Mesodermal cell (in vitro differentiated cells): ENCODE data around the gene BFSP1.

Experiments used
- H3K27ac ChIP-seq: 2 replicates; pipeline ENCODE4 v1.7.0; 2013; ENCODE audit warnings: mild to moderate bottlenecking, low read depth, low read length, moderate library complexity; ENCODE audit not compliant: severe bottlenecking
- H3K36me3 ChIP-seq: 2 replicates; pipeline ENCODE4 v1.7.1; 2013; ENCODE audit warnings: mild to moderate bottlenecking, low read length, moderate library complexity; ENCODE audit not compliant: control insufficient read depth, insufficient read depth
- H3K4me1 ChIP-seq: one replicate; pipeline ENCODE4 v1.7.1; 2013; ENCODE audit warnings: mild to moderate bottlenecking, low read length; ENCODE audit not compliant: insufficient read depth, control insufficient read depth, poor library complexity, severe bottlenecking
- H3K4me3 ChIP-seq: 2 replicates; pipeline ENCODE4 v1.7.0; 2013; ENCODE audit warnings: low read length, control low read depth, mild to moderate bottlenecking; ENCODE audit not compliant: insufficient read depth, poor library complexity, severe bottlenecking; ENCODE audit errors: extremely low read depth
- H3K9me3 ChIP-seq: 2 replicates; pipeline ENCODE4 v1.7.1; 2013; ENCODE audit warnings: mild to moderate bottlenecking, low read length, moderate library complexity; ENCODE audit not compliant: control insufficient read depth
- WGBS, 2 experiments: methylation state at CpG; one replicate each; pipeline ENCODE4 v1.1.5; 2013; ENCODE audit warnings: missing lambda C conversion rate in 2 of 2; ENCODE audit not compliant: insufficient coverage in 2 of 2; 5-methylcytosine and 5-hydroxymethylcytosine counted together

BFSP1 gene

GRCh38 chr20:17537959-17538358 lies 6.8 kb upstream of the BFSP1 start:
- Histone ChIP-seq H3K36me3 (no peaks in the 10 kb centered on the region), H3K4me3 (no peak overlapping the region), H3K4me1 (peaks cover 13% of the 10 kb centered on the region), H3K9me3 (no peaks in the 10 kb centered on the region), H3K27ac (no peak overlapping the region)
- 90 to 100% methylated on average over 2 of the region's 3 CpGs for WGBS, 2 experiments

GRCh38 chr20:17536944-17537444 lies 5.8 kb upstream of the BFSP1 start:
- H3K27ac ChIP-seq, result no peak overlapping the region
- H3K36me3 ChIP-seq, result no peaks in the 10 kb centered on the region
- no peak overlapping the region for H3K4me3 ChIP-seq
- peaks cover 10% of the 10 kb centered on the region for H3K4me1 ChIP-seq
- H3K9me3 ChIP-seq, result no peaks in the 10 kb centered on the region
- 6 to 7% methylated on average over 2 to 4 of the region's 6 CpGs for WGBS, 2 experiments

- peaks cover 9% of the 10 kb centered on the region for H3K4me1 ChIP-seq
- WGBS, 2 experiments, result 87 to 92% methylated on average over 2 to 3 of the region's 3 CpGs
- no peak overlapping the region for H3K27ac ChIP-seq
- no peaks in the 10 kb centered on the region for H3K9me3 ChIP-seq
- no peaks in the 10 kb centered on the region for H3K36me3 ChIP-seq
- no peak overlapping the region for H3K4me3 ChIP-seq
Measured at GRCh38 chr20:17534077-17534476, 2.9 kb upstream of the BFSP1 start.

GRCh38 chr20:17533396-17533795 lies 2.2 kb upstream of the BFSP1 start:
- Histone ChIP-seq H3K9me3 (no peaks in the 10 kb centered on the region), H3K4me1 (peaks cover 9% of the 10 kb centered on the region), H3K27ac (no peak overlapping the region), H3K4me3 (no peak overlapping the region), H3K36me3 (no peaks in the 10 kb centered on the region)
- WGBS, 2 experiments, result no CpG with 5 or more reads among the region's 1 CpG

GRCh38 chr20:17531665-17532025 lies 466 bp upstream of the BFSP1 start:
- Histone ChIP-seq H3K4me1 (peaks cover 7% of the 10 kb centered on the region), H3K36me3 (no peaks in the 10 kb centered on the region), H3K9me3 (no peaks in the 10 kb centered on the region), H3K27ac (peak overlapping the region; percentile 59), H3K4me3 (peak overlapping the region; percentile 52)
- 14 to 58% methylated on average over 1 to 3 of the region's 5 CpGs for WGBS, 2 experiments

- Histone ChIP-seq H3K9me3 (no peaks in the 10 kb centered on the region), H3K27ac (no peak overlapping the region), H3K36me3 (no peaks in the 10 kb centered on the region), H3K4me3 (no peak overlapping the region), H3K4me1 (peaks cover 5% of the 10 kb centered on the region)
- 88 to 97% methylated on average over 5 to 6 of the region's 7 CpGs for WGBS, 2 experiments
Measured at GRCh38 chr20:17530153-17530552, 1.0 kb downstream of the BFSP1 start.

- no peak overlapping the region for H3K4me3 ChIP-seq
- H3K27ac ChIP-seq, result no peak overlapping the region
- peaks cover 5% of the 10 kb centered on the region for H3K4me1 ChIP-seq
- no peaks in the 10 kb centered on the region for H3K36me3 ChIP-seq
- no peaks in the 10 kb centered on the region for H3K9me3 ChIP-seq
Measured at GRCh38 chr20:17529586-17529985, 1.6 kb downstream of the BFSP1 start.

- Histone ChIP-seq H3K4me3 (no peak overlapping the region), H3K4me1 (peaks cover 5% of the 10 kb centered on the region), H3K9me3 (no peaks in the 10 kb centered on the region), H3K36me3 (no peaks in the 10 kb centered on the region), H3K27ac (no peak overlapping the region)
Measured at GRCh38 chr20:17525650-17526049, 5.5 kb downstream of the BFSP1 start.

GRCh38 chr20:17525132-17525531 lies 6.0 kb downstream of the BFSP1 start:
- 80 to 100% methylated on average over 1 to 2 of the region's 5 CpGs for WGBS, 2 experiments
- no peak overlapping the region for H3K4me3 ChIP-seq
- H3K4me1 ChIP-seq, result peaks cover 9% of the 10 kb centered on the region
- no peaks in the 10 kb centered on the region for H3K36me3 ChIP-seq
- no peaks in the 10 kb centered on the region for H3K9me3 ChIP-seq
- H3K27ac ChIP-seq, result no peak overlapping the region

- H3K9me3 ChIP-seq, result no peaks in the 10 kb centered on the region
- no peak overlapping the region for H3K4me3 ChIP-seq
- 90 to 100% methylated on average over 1 to 5 of the region's 8 CpGs for WGBS, 2 experiments
- no peaks in the 10 kb centered on the region for H3K36me3 ChIP-seq
- no peak overlapping the region for H3K27ac ChIP-seq
- peaks cover 11% of the 10 kb centered on the region for H3K4me1 ChIP-seq
Measured at GRCh38 chr20:17524560-17524959, 6.6 kb downstream of the BFSP1 start.

GRCh38 chr20:17523326-17523725 lies 7.9 kb downstream of the BFSP1 start:
- no peaks in the 10 kb centered on the region for H3K36me3 ChIP-seq
- H3K4me1 ChIP-seq, result peaks cover 11% of the 10 kb centered on the region
- no peak overlapping the region for H3K4me3 ChIP-seq
- no peak overlapping the region for H3K27ac ChIP-seq
- WGBS, 2 experiments, result 85 to 99% methylated on average over 4 to 5 of the region's 5 CpGs
- no peaks in the 10 kb centered on the region for H3K9me3 ChIP-seq

- Histone ChIP-seq H3K9me3 (no peaks in the 10 kb centered on the region), H3K4me1 (peaks cover 11% of the 10 kb centered on the region), H3K4me3 (no peak overlapping the region), H3K36me3 (no peaks in the 10 kb centered on the region), H3K27ac (no peak overlapping the region)
- WGBS, 2 experiments, result 90 to 100% methylated on average over 1 of the region's 3 CpGs
Measured at GRCh38 chr20:17522528-17522927, 8.7 kb downstream of the BFSP1 start.
